Measurements from ENCODE around the gene KCNE4. TPM values are rescaled to one million over a fixed set of nuclear protein-coding genes. Genes with fewer than 3 reads are reported as not detected.

KCNE4 gene
- total RNA-seq, 1 donor from 2014 or later, result 0.27 TPM

GRCh38 chr2:223084873-223085272, 32.9 kb downstream of the KCNE4 start:
- no peaks in the 10 kb centered on the region for H4K20me1 ChIP-seq (ENCODE audit: insufficient read depth, low read length)
- H3K27me3 ChIP-seq (ENCODE audit: insufficient read depth, low read length), result no peaks in the 10 kb centered on the region
- Mint-ChIP-seq H3K27me3 (ENCODE audit: low read depth, unreplicated experiment) (no peaks in the 10 kb centered on the region), H3K4me1 (ENCODE audit: low read depth, unreplicated experiment) (peaks cover 10% of the 10 kb centered on the region), H3K27ac (ENCODE audit: unreplicated experiment) (no peak overlapping the region), H3K4me3 (ENCODE audit: unreplicated experiment) (no peak overlapping the region), H3K9me3 (ENCODE audit: unreplicated experiment) (peaks cover 4% of the 10 kb centered on the region), H3K36me3 (ENCODE audit: low read depth, unreplicated experiment) (no peaks in the 10 kb centered on the region)
- H3K9ac ChIP-seq (ENCODE audit: low read length), result no peak overlapping the region
- no peak overlapping the region for H2AFZ ChIP-seq (ENCODE audit: low read depth, low read length)
- no peaks in the 10 kb centered on the region for H3K36me3 ChIP-seq (ENCODE audit: insufficient read depth, low read length)
- H3K4me3 ChIP-seq (ENCODE audit: insufficient read depth, low read depth, low read length), result no peak overlapping the region
- no peak overlapping the region for H3K4me2 ChIP-seq (ENCODE audit: low read length)
- DNase-seq (ENCODE audit: low read depth) (peak; percentile 83), FAIRE-seq (no peak)
- H3K4me1 ChIP-seq (ENCODE audit: insufficient read depth, low read length), result no peaks in the 10 kb centered on the region
- H3K9me3 ChIP-seq (ENCODE audit: insufficient read depth, low read depth, low read length), result no peaks in the 10 kb centered on the region
- no peaks in the 10 kb centered on the region for H3K79me2 ChIP-seq (ENCODE audit: insufficient read depth, low read length)
- no peak overlapping the region for H3K27ac ChIP-seq (ENCODE audit: low read depth, low read length)
- TF ChIP-seq CTCF (IDR thresholded peaks at IDR 0.05; ENCODE audit: insufficient read depth, low read depth, low read length), result no peak
- TF ChIP-seq EZH2 (IDR thresholded peaks at IDR 0.05; ENCODE audit: insufficient read depth, low read length), result no peak

GRCh38 chr2:223086370-223086981, 34.5 kb downstream of the KCNE4 start:
- Mint-ChIP-seq H3K4me3 (ENCODE audit: unreplicated experiment) (no peak overlapping the region), H3K9me3 (ENCODE audit: unreplicated experiment) (peaks cover 4% of the 10 kb centered on the region), H3K4me1 (ENCODE audit: low read depth, unreplicated experiment) (peaks cover 5% of the 10 kb centered on the region), H3K27ac (ENCODE audit: unreplicated experiment) (no peak overlapping the region), H3K36me3 (ENCODE audit: low read depth, unreplicated experiment) (peaks cover 2% of the 10 kb centered on the region), H3K27me3 (ENCODE audit: low read depth, unreplicated experiment) (no peaks in the 10 kb centered on the region)
- Histone ChIP-seq H3K4me1 (ENCODE audit: insufficient read depth, low read length) (no peaks in the 10 kb centered on the region), H3K9me3 (ENCODE audit: insufficient read depth, low read depth, low read length) (no peaks in the 10 kb centered on the region), H3K9ac (ENCODE audit: low read length) (no peak overlapping the region), H3K4me2 (ENCODE audit: low read length) (no peak overlapping the region), H2AFZ (ENCODE audit: low read depth, low read length) (no peak overlapping the region), H3K4me3 (ENCODE audit: insufficient read depth, low read depth, low read length) (no peak overlapping the region), H3K36me3 (ENCODE audit: insufficient read depth, low read length) (no peaks in the 10 kb centered on the region), H3K27me3 (ENCODE audit: insufficient read depth, low read length) (no peaks in the 10 kb centered on the region), H3K27ac (ENCODE audit: low read depth, low read length) (no peak overlapping the region), H4K20me1 (ENCODE audit: insufficient read depth, low read length) (no peaks in the 10 kb centered on the region), H3K79me2 (ENCODE audit: insufficient read depth, low read length) (no peaks in the 10 kb centered on the region)
- TF ChIP-seq CTCF (IDR thresholded peaks at IDR 0.05; ENCODE audit: insufficient read depth, low read depth, low read length) (no peak), EZH2 (IDR thresholded peaks at IDR 0.05; ENCODE audit: insufficient read depth, low read length) (no peak)
- FAIRE-seq, result no peak
- peak; percentile 63 for DNase-seq (ENCODE audit: low read depth)

GRCh38 chr2:223087466-223087865, 35.5 kb downstream of the KCNE4 start:
- DNase-seq (ENCODE audit: low read depth), result no peak
- no peak overlapping the region for H3K4me3 Mint-ChIP-seq (ENCODE audit: unreplicated experiment)
- Histone ChIP-seq H3K27me3 (ENCODE audit: insufficient read depth, low read length) (no peaks in the 10 kb centered on the region), H2AFZ (ENCODE audit: low read depth, low read length) (no peak overlapping the region), H3K36me3 (ENCODE audit: insufficient read depth, low read length) (no peaks in the 10 kb centered on the region), H3K4me1 (ENCODE audit: insufficient read depth, low read length) (no peaks in the 10 kb centered on the region), H4K20me1 (ENCODE audit: insufficient read depth, low read length) (no peaks in the 10 kb centered on the region), H3K79me2 (ENCODE audit: insufficient read depth, low read length) (no peaks in the 10 kb centered on the region), H3K9ac (ENCODE audit: low read length) (no peak overlapping the region), H3K4me3 (ENCODE audit: insufficient read depth, low read depth, low read length) (no peak overlapping the region), H3K9me3 (ENCODE audit: insufficient read depth, low read depth, low read length) (no peaks in the 10 kb centered on the region), H3K27ac (ENCODE audit: low read depth, low read length) (no peak overlapping the region), H3K4me2 (ENCODE audit: low read length) (no peak overlapping the region)
- no peaks in the 10 kb centered on the region for H3K27me3 Mint-ChIP-seq (ENCODE audit: low read depth, unreplicated experiment)
- H3K36me3 Mint-ChIP-seq (ENCODE audit: low read depth, unreplicated experiment), result peaks cover 2% of the 10 kb centered on the region
- H3K9me3 Mint-ChIP-seq (ENCODE audit: unreplicated experiment), result peaks cover 9% of the 10 kb centered on the region
- FAIRE-seq, result no peak
- peaks cover 5% of the 10 kb centered on the region for H3K4me1 Mint-ChIP-seq (ENCODE audit: low read depth, unreplicated experiment)
- no peak overlapping the region for H3K27ac Mint-ChIP-seq (ENCODE audit: unreplicated experiment)
- TF ChIP-seq EZH2 (IDR thresholded peaks at IDR 0.05; ENCODE audit: insufficient read depth, low read length) (no peak), CTCF (IDR thresholded peaks at IDR 0.05; ENCODE audit: insufficient read depth, low read depth, low read length) (no peak)
